H1 (cell line): Measurements from ENCODE around the gene SEPTIN7. TPM values are rescaled to one million over a fixed set of nuclear protein-coding genes. Genes with fewer than 3 reads are reported as not detected.

Experiments used
- BRCA1 ChIP-seq: IDR thresholded peaks from 2 replicates; pipeline ENCODE4 v1.6.1; 2012; ENCODE audit warnings: low read depth, low read length, improper control_type of control experiment
- CHD2 ChIP-seq: IDR thresholded peaks from 2 replicates; pipeline ENCODE4 v1.6.1; 2012; ENCODE audit warnings: low read length, improper control_type of control experiment
- EGR1 ChIP-seq: IDR thresholded peaks from 2 replicates; pipeline ENCODE4 v1.6.1; 2011; ENCODE audit warnings: low read depth, low read length, borderline replicate concordance
- KDM4A ChIP-seq: IDR thresholded peaks from one replicate; pipeline ENCODE4 v1.7.1; 2012; ENCODE audit warnings: low read depth, mild to moderate bottlenecking, moderate library complexity, low read length, inconsistent platforms; ENCODE audit not compliant: severe bottlenecking
- NRF1 ChIP-seq: IDR thresholded peaks from 2 replicates; pipeline ENCODE4 v1.6.1; 2011; ENCODE audit warnings: mild to moderate bottlenecking, low read depth, low read length, improper control_type of control experiment
- PHF8 ChIP-seq: fragments of 200-600 bp; sonication (generic); conservative IDR thresholded peaks from 2 replicates; pipeline ENCODE4 v1.7.1; 2012; ENCODE audit warnings: low read depth, mild to moderate bottlenecking, inconsistent platforms, low read length, moderate library complexity
- POLR2AphosphoS5 ChIP-seq: IDR thresholded peaks from 2 replicates; pipeline ENCODE4 v1.6.1; 2011; ENCODE audit warnings: low read depth, low read length
- RAD21 ChIP-seq, 2 experiments: IDR thresholded peaks in 1 of 2; conservative IDR thresholded peaks in 1 of 2; 2 replicates each; pipeline ENCODE4 v1.6.1; 2011; ENCODE audit warnings: low read depth in 2 of 2, low read length in 2 of 2, improper control_type of control experiment in 1 of 2, inconsistent platforms in 1 of 2, mild to moderate bottlenecking in 1 of 2, moderate library complexity in 1 of 2
- RFX5 ChIP-seq: IDR thresholded peaks from 2 replicates; pipeline ENCODE4 v1.6.1; 2011; ENCODE audit warnings: low read depth, low read length, improper control_type of control experiment, borderline replicate concordance
- RNF2 ChIP-seq: fragments of 200-900, 300-1000 bp; sonication (generic); IDR thresholded peaks from 2 replicates; pipeline ENCODE4 v1.7.1; 2016; ENCODE audit warnings: borderline replicate concordance, low read depth, mild to moderate bottlenecking, antibody characterized with exemption, low read length; ENCODE audit not compliant: poor library complexity, severe bottlenecking; ENCODE audit errors: missing control alignments
- RXRA ChIP-seq: IDR thresholded peaks from 2 replicates; pipeline ENCODE4 v1.6.1; 2011; ENCODE audit warnings: low read depth, mild to moderate bottlenecking, low read length, moderate library complexity; ENCODE audit not compliant: insufficient read depth
- SP1 ChIP-seq: IDR thresholded peaks from 2 replicates; pipeline ENCODE4 v1.6.1; 2011; ENCODE audit warnings: low read depth, low read length
- SUZ12 ChIP-seq: fragments of 200-600 bp; sonication (generic); IDR thresholded peaks from 2 replicates; pipeline ENCODE4 v1.6.1; 2012; ENCODE audit warnings: mild to moderate bottlenecking, inconsistent platforms, low read length, moderate library complexity, mixed read lengths
- TAF7 ChIP-seq: optimal IDR thresholded peaks from 2 replicates; pipeline ENCODE3; 2011; ENCODE audit warnings: low read depth, mild to moderate bottlenecking, inconsistent platforms, low read length, moderate library complexity, borderline replicate concordance
- TEAD4 ChIP-seq: IDR thresholded peaks from 2 replicates; pipeline ENCODE4 v1.6.1; 2012; ENCODE audit warnings: low read depth, low read length, inconsistent platforms, mixed read lengths
- polyA plus RNA-seq, 7 experiments: library from polyadenylated mRNA; depleted of rRNA in 3 of 7; stranded (reverse) in 5 of 7; unstranded in 2 of 7; fragments of >200 nt in 5 of 7; fragments of 200-250 nt in 2 of 7; gene quantifications; 1 replicate in 5 of 7; 2 replicates in 1 of 7; 4 replicates in 1 of 7; pipeline versions ENCODE4 v1.2.1 to v1.2.3, GENCODE V29; 2011 to 2013; ENCODE audit warnings: missing spikeins in 2 of 7, mixed read lengths in 2 of 7
- total RNA-seq: library from RNA; stranded (reverse); fragmentation: NEBNext Ultra II Directional; extraction: Animal tissue kit (Norgen Biotek cat#: 25700); gene quantifications from 2 replicates; pipeline ENCODE4 v1.2.1, GENCODE V29; 2021
- TF ChIP-seq, protein P1 (sequence below): IDR thresholded peaks from 2 replicates; pipeline ENCODE4 v1.6.1; 2011; ENCODE audit warnings: low read length, improper control_type of control experiment

SEPTIN7 gene
- total and polyA plus RNA-seq, 2 of the 8 experiments (the other 6 are each of a cell fraction or from before 2014, with no cell fraction given) = 85.3 to 183 TPM

DNA sequence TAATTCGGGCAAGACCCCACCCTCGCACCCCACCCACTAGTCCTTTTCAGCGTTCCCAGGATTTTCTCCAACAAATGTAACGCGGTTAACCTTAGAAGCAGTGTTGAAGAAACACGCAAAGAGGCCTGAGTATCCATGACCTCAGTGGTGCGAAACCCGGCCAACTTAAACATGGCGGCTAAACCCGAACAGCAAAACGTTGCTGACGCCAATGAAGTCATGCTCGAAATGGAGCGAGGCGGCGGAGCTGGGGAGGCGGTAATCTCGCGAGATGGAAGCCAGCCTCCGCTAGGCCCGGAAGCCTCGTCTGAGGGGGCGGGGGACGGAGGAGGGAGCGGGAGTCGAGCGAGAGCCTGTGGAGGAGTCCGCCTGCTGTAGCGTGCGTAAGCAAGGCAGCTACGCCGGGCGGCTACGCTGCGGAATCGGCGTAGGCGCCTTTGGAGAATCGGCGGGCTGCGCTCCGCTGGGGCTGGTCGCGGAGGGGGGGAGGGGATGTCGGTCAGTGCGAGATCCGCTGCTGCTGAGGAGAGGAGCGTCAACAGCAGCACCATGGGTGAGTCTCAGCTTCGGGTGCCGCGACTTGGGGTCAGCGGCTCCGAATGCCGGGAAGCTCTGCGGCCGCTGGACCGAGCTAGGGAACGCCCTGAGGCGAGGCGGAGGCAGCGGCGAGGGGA lies at the start of gene SEPTIN7 (continued):
- peak; percentile 96 for TF ChIP-seq TAF7
- peak; percentile 90 for TF ChIP-seq PHF8
- TF ChIP-seq NRF1 = no peak
- no peak for TF ChIP-seq RAD21 (IDR thresholded peaks at IDR 0.05 in 1 of 2, conservative IDR thresholded peaks at IDR 0.05 in 1 of 2; ENCODE audit: low read depth in 2 of 2, low read length in 2 of 2)
- TF ChIP-seq SP1 = no peak
- TF ChIP-seq RNF2 = no peak
- TF ChIP-seq BRCA1 = peak; percentile 92
- TF ChIP-seq EGR1 = peak; percentile 83; the same call in 1 of the 2 replicates
- TF ChIP-seq KDM4A = peak; percentile 81
- TF ChIP-seq, protein P1, sequence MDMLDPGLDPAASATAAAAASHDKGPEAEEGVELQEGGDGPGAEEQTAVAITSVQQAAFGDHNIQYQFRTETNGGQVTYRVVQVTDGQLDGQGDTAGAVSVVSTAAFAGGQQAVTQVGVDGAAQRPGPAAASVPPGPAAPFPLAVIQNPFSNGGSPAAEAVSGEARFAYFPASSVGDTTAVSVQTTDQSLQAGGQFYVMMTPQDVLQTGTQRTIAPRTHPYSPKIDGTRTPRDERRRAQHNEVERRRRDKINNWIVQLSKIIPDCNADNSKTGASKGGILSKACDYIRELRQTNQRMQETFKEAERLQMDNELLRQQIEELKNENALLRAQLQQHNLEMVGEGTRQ = no peak
- TF ChIP-seq RFX5 = no peak
- TF ChIP-seq TEAD4 = no peak
- TF ChIP-seq POLR2AphosphoS5 = peak; percentile 89
- peak; percentile 99 for TF ChIP-seq CHD2
- no peak for TF ChIP-seq RXRA
- no peak for TF ChIP-seq SUZ12
